Measurements from ENCODE around the gene SDR9C7. TPM values are rescaled to one million over a fixed set of nuclear protein-coding genes. Genes with fewer than 3 reads are reported as not detected.
"Not testable (repeated sequence)": the region's sequence is repeated elsewhere in the genome, so short reads cannot be mapped to it uniquely, and the experiment has no call there.

Gene SDR9C7
- total RNA-seq, 1 donor from 2014 or later: not detected

GRCh38 chr12:56897844-56898361, 36.3 kb downstream of the SDR9C7 start:
- H3K27me3 ChIP-seq: no peaks in the 10 kb centered on the region
- TF ChIP-seq CTCF (IDR thresholded peaks at IDR 0.05): no peak
- no peak overlapping the region for H3K27ac ChIP-seq
- no peak for DNase-seq (ENCODE audit: low spot score in 2 of 2)
- H3K4me1 ChIP-seq: no peaks in the 10 kb centered on the region
- no peaks in the 10 kb centered on the region for H3K36me3 ChIP-seq
- intact Hi-C loops (cut with DNase I): no loop called here
- H3K4me3 ChIP-seq: no peak overlapping the region
- H3K9me3 ChIP-seq: peaks cover 9 to 17% of the 10 kb centered on the region in 2 donors

GRCh38 chr12:56896082-56896481, 38.1 kb downstream of the SDR9C7 start:
- Histone ChIP-seq H3K9me3 (peaks cover 9 to 13% of the 10 kb centered on the region in 2 donors), H3K4me1 (no peaks in the 10 kb centered on the region), H3K4me3 (no peak overlapping the region), H3K36me3 (no peaks in the 10 kb centered on the region), H3K27ac (no peak overlapping the region), H3K27me3 (no peaks in the 10 kb centered on the region)
- no peak for DNase-seq (ENCODE audit: low spot score in 2 of 2)
- intact Hi-C loops (cut with DNase I): no loop called here
- no peak for TF ChIP-seq CTCF (IDR thresholded peaks at IDR 0.05)

GRCh38 chr12:56894698-56895368, 39.4 kb downstream of the SDR9C7 start:
- intact Hi-C loops (cut with DNase I): no loop called here
- no peak for DNase-seq (ENCODE audit: low spot score in 2 of 2)
- peaks cover 0 to under 1% of the 10 kb centered on the region in 2 donors for H3K9me3 ChIP-seq
- H3K27ac ChIP-seq: no peak overlapping the region
- no peak for TF ChIP-seq CTCF (IDR thresholded peaks at IDR 0.05)
- no peaks in the 10 kb centered on the region for H3K4me1 ChIP-seq
- no peaks in the 10 kb centered on the region for H3K27me3 ChIP-seq
- no peaks in the 10 kb centered on the region for H3K36me3 ChIP-seq
- no peak overlapping the region for H3K4me3 ChIP-seq

GRCh38 chr12:56891885-56892284, 42.3 kb downstream of the SDR9C7 start:
- H3K27me3 ChIP-seq; DNase-seq (ENCODE audit: low spot score in 2 of 2); H3K9me3 ChIP-seq; intact Hi-C loops (cut with DNase I); H3K27ac ChIP-seq; H3K4me3 ChIP-seq; H3K4me1 ChIP-seq; H3K36me3 ChIP-seq: not testable (repeated sequence)

- H3K27me3 ChIP-seq: no peaks in the 10 kb centered on the region
- H3K4me1 ChIP-seq: no peaks in the 10 kb centered on the region
These were observed 47.9 kb downstream of the SDR9C7 start for GRCh38 chr12:56886319-56886718.

More at GRCh38 chr12:56886319-56886718, 47.9 kb downstream of the SDR9C7 start:
- TF ChIP-seq CTCF (IDR thresholded peaks at IDR 0.05): no peak
- intact Hi-C loops (cut with DNase I): no loop called here
- Histone ChIP-seq H3K9me3 (no peaks in the 10 kb centered on the region), H3K36me3 (no peaks in the 10 kb centered on the region), H3K27ac (no peak overlapping the region), H3K4me3 (no peak overlapping the region)
- DNase-seq (ENCODE audit: low spot score in 2 of 2): no peak
